HG03342 (cell line): ENCODE data around the gene SFRP4.
"Not testable (repeated sequence)": the region's sequence is repeated elsewhere in the genome, so short reads cannot be mapped to it uniquely, and the experiment has no call there.

Experiments used
- ATAC-seq: cut with Tn5 transposase; IDR thresholded peaks from one replicate; pipeline ENCODE4 v1.9.1; 2021; ENCODE audit warnings: mild to moderate bottlenecking, moderate library complexity; ENCODE audit not compliant: unreplicated experiment

SFRP4 gene

GRCh38 chr7:37916673-37917660 lies at the start of gene SFRP4:
SFRP4 (minus strand) TSS chr7:37916817; CDS start chr7:37916537, 280 bp downstream.
- peak; percentile 46 for ATAC-seq

GRCh38 chr7:37964196-37964595 lies 47.6 kb upstream of the SFRP4 start:
- no peak for ATAC-seq

GRCh38 chr7:37961251-37961650 lies 44.6 kb upstream of the SFRP4 start:
- ATAC-seq, result no peak

GRCh38 chr7:37960483-37960882 lies 43.9 kb upstream of the SFRP4 start:
- no peak for ATAC-seq

GRCh38 chr7:37957221-37957970 lies 40.8 kb upstream of the SFRP4 start:
- no peak for ATAC-seq

GRCh38 chr7:37956791-37957190 lies 40.2 kb upstream of the SFRP4 start:
- ATAC-seq, result no peak

GRCh38 chr7:37954217-37954616 lies 37.6 kb upstream of the SFRP4 start:
- not testable (repeated sequence) for ATAC-seq

GRCh38 chr7:37952240-37952639 lies 35.6 kb upstream of the SFRP4 start:
- ATAC-seq, result no peak

GRCh38 chr7:37947941-37948210 lies 31.3 kb upstream of the SFRP4 start:
- ATAC-seq, result no peak

- no peak for ATAC-seq
These were observed 30.7 kb upstream of the SFRP4 start for GRCh38 chr7:37947138-37947940.

GRCh38 chr7:37945336-37945735 lies 28.7 kb upstream of the SFRP4 start:
- no peak for ATAC-seq

GRCh38 chr7:37944737-37945054 lies 28.1 kb upstream of the SFRP4 start:
- no peak for ATAC-seq

GRCh38 chr7:37943905-37944736 lies 27.5 kb upstream of the SFRP4 start:
- ATAC-seq, result peak; percentile 74

- ATAC-seq, result peak; percentile 41
These were observed 26.5 kb upstream of the SFRP4 start for GRCh38 chr7:37942934-37943610.

- ATAC-seq, result no peak
These were observed 16.5 kb upstream of the SFRP4 start for GRCh38 chr7:37933018-37933566.

GRCh38 chr7:37932543-37932942 lies 15.9 kb upstream of the SFRP4 start:
- no peak for ATAC-seq

- no peak for ATAC-seq
These were observed 13.8 kb upstream of the SFRP4 start for GRCh38 chr7:37930226-37930948.

GRCh38 chr7:37928878-37929277 lies 12.3 kb upstream of the SFRP4 start:
- no peak for ATAC-seq
